Natural killer cell (primary cell): ENCODE data around the gene BIN1. TPM values are rescaled to one million over a fixed set of nuclear protein-coding genes. Genes with fewer than 3 reads are reported as not detected.

Source experiments
- ATAC-seq, 3 donors: fragments of 150-1000 bp in 2 of 3; fragments of 200-7000 bp in 1 of 3; cut with Tn5 transposase; 1 replicate in 1 of 3; 2 replicates in 2 of 3; pipeline ENCODE4 v1.10.0; 2021; ENCODE audit warnings: mild to moderate bottlenecking in 2 of 3, moderate library complexity in 2 of 3
- DNase-seq, 2 donors: peaks; one replicate each; pipeline versions ENCODE4 v3.0.0 to v3.0.0-alpha.2; 2013 to 2021; ENCODE audit warnings: mixed read lengths in 1 of 2
- H3K27ac ChIP-seq: one replicate; pipeline ENCODE4 v1.5.1; 2013; ENCODE audit warnings: mild to moderate bottlenecking, low read length
- H3K27me3 ChIP-seq: one replicate; pipeline ENCODE4 v1.6.1; 2013; ENCODE audit warnings: low read length; ENCODE audit not compliant: control insufficient read depth, insufficient read depth
- H3K36me3 ChIP-seq: one replicate; pipeline ENCODE4 v1.6.1; 2013; ENCODE audit warnings: low read length; ENCODE audit not compliant: control insufficient read depth, insufficient read depth
- H3K4me1 ChIP-seq: one replicate; pipeline ENCODE4 v1.6.1; 2013; ENCODE audit warnings: low read length; ENCODE audit not compliant: control insufficient read depth, insufficient read depth
- H3K4me3 ChIP-seq: one replicate; pipeline ENCODE4 v1.5.1; 2013; ENCODE audit warnings: low read length
- H3K9me3 ChIP-seq: one replicate; pipeline ENCODE4 v1.6.1; 2013; ENCODE audit warnings: low read length; ENCODE audit not compliant: control insufficient read depth, insufficient read depth
- H3K27ac Mint-ChIP-seq, 2 donors: one replicate each; pipeline ENCODE4 v1.8.0; 2022; ENCODE audit warnings: mild to moderate bottlenecking in 2 of 2, mixed read lengths in 2 of 2, moderate library complexity in 1 of 2
- H3K27me3 Mint-ChIP-seq, 2 donors: one replicate each; pipeline ENCODE4 v1.8.0; 2022; ENCODE audit warnings: low read depth in 2 of 2, mixed read lengths in 2 of 2
- H3K36me3 Mint-ChIP-seq: one replicate; pipeline ENCODE4 v1.8.0; 2022; ENCODE audit warnings: mixed read lengths
- H3K4me1 Mint-ChIP-seq, 2 donors: one replicate each; pipeline ENCODE4 v1.8.0; 2022; ENCODE audit warnings: mixed read lengths in 2 of 2
- H3K4me3 Mint-ChIP-seq: one replicate; pipeline ENCODE4 v1.8.0; 2022; ENCODE audit warnings: mild to moderate bottlenecking, moderate library complexity, mixed read lengths
- H3K9me3 Mint-ChIP-seq, 2 donors: one replicate each; pipeline ENCODE4 v1.8.0; 2022; ENCODE audit warnings: mixed read lengths in 2 of 2
- WGBS: methylation state at CpG from one replicate; pipeline ENCODE4 v1.1.7; 2013; ENCODE audit warnings: missing lambda C conversion rate; ENCODE audit not compliant: insufficient coverage; 5-methylcytosine and 5-hydroxymethylcytosine counted together
- intact Hi-C: fragments of 100-400 bp; cut with micrococcal nuclease; formaldehyde crosslinking; loops from one replicate; pipeline ENCODE4 v1.14.2; 2022
- total RNA-seq, 4 donors: library from RNA; stranded (reverse); fragments of 120-200 nt in 1 of 4; gene quantifications; one replicate each; pipeline versions ENCODE4 v1.2.3 to v1.2.4, GENCODE V29; 2013 to 2022
- TF ChIP-seq, protein P1 (sequence below): fragments of 200-600 bp; IDR thresholded peaks from one replicate; pipeline ENCODE4 v1.8.0; 2022; ENCODE audit warnings: antibody characterized with exemption

BIN1 gene
- total RNA-seq, 3 donors from 2014 or later (not counting 1 experiment from before 2014, with no cell fraction given) = 73.5 to 131 (median 107) TPM

DNA sequence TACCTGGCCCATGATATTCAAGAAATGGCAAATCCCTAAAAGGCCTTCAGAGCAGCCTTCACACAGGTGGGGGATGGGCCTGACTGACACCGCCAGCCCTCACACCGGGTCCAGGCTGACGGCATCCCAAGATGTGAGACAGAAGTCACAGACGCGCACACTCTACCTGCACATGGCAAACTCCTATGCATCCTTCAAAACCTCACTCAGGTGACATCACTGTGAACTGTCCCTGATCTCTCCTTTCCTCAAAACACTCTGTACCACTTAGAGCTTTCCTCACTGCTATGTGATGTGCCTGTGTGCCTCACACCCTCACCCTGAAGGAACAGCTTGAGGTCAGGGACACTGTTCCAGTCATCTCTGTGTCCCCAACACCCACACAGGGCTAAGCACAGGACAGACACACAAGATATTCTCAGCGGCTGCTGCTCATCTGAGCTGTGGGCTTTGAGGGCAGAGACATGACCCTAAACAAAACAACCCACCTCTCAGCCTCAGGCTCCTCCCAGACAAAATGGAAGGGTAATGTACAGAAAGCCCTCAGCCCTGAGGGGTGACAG, 27.5 kb downstream of the BIN1 start:
- Mint-ChIP-seq H3K4me3 (peak overlapping the region; percentile 89), H3K9me3 (no peaks in the 10 kb centered on the region), H3K36me3 (no peaks in the 10 kb centered on the region), H3K4me1 (peaks cover 66 to 97% of the 10 kb centered on the region in 2 donors), H3K27me3 (no peaks in the 10 kb centered on the region), H3K27ac (peak overlapping the region; percentile 93 to 97)
- peak overlapping the region; percentile 99 for H3K27ac ChIP-seq
- H3K4me1 ChIP-seq = peaks cover 96% of the 10 kb centered on the region
- no peaks in the 10 kb centered on the region for H3K27me3 ChIP-seq
- intact Hi-C loops = no loop called here
- DNase-seq = peak in 1 of 2 donors; percentile 24
- 79% methylated on average over 6 of the region's 6 CpGs for WGBS
- no peak overlapping the region for H3K4me3 ChIP-seq
- no peak for ATAC-seq
- peaks cover 13% of the 10 kb centered on the region for H3K36me3 ChIP-seq
- no peaks in the 10 kb centered on the region for H3K9me3 ChIP-seq
- TF ChIP-seq, protein P1, sequence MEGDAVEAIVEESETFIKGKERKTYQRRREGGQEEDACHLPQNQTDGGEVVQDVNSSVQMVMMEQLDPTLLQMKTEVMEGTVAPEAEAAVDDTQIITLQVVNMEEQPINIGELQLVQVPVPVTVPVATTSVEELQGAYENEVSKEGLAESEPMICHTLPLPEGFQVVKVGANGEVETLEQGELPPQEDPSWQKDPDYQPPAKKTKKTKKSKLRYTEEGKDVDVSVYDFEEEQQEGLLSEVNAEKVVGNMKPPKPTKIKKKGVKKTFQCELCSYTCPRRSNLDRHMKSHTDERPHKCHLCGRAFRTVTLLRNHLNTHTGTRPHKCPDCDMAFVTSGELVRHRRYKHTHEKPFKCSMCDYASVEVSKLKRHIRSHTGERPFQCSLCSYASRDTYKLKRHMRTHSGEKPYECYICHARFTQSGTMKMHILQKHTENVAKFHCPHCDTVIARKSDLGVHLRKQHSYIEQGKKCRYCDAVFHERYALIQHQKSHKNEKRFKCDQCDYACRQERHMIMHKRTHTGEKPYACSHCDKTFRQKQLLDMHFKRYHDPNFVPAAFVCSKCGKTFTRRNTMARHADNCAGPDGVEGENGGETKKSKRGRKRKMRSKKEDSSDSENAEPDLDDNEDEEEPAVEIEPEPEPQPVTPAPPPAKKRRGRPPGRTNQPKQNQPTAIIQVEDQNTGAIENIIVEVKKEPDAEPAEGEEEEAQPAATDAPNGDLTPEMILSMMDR = no peak

DNA sequence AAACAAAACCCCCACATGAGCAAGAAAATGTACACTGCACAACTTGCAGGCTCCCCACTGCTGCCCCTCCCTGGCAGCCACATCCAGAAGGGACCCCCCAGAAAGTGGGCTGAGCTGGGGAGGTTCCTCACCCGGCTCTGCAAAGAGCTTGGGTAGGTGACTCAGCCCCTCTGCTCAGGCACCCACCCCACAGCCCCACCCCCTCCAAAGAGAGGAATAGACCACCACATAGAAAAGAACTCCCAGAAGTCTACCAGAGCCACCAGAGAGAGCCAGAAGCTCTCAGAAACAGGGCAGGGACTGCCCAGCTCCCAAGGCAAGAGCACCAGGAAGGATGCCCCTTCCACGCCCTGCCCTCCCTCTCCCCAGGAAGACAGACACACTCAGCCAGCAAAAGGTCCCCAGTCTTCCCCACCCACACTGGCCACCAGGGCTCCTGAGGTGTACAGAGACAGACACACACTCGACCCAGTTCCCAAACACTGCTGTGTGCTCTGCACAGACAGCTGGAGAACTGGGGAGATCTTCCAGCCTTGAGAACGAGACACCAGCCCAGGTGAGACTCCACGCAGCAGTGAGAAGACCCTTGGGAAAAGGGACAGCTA, 28.2 kb downstream of the BIN1 start:
- peak in 1 of 2 donors; percentile 19 for DNase-seq
- H3K36me3 ChIP-seq = peaks cover 18% of the 10 kb centered on the region
- no peak for ATAC-seq
- Mint-ChIP-seq H3K36me3 (no peaks in the 10 kb centered on the region), H3K9me3 (no peaks in the 10 kb centered on the region), H3K4me3 (peak overlapping the region; percentile 89), H3K4me1 (peaks cover 65 to 97% of the 10 kb centered on the region in 2 donors), H3K27ac (peak overlapping the region; percentile 93 to 97), H3K27me3 (no peaks in the 10 kb centered on the region)
- WGBS = 50% methylated on average over 5 of the region's 5 CpGs
- peak overlapping the region; percentile 99 for H3K27ac ChIP-seq
- no peaks in the 10 kb centered on the region for H3K9me3 ChIP-seq
- H3K4me3 ChIP-seq = no peak overlapping the region
- peaks cover 89% of the 10 kb centered on the region for H3K4me1 ChIP-seq
- TF ChIP-seq, protein P1 = no peak
- intact Hi-C loops = no loop called here
- H3K27me3 ChIP-seq = no peaks in the 10 kb centered on the region

DNA sequence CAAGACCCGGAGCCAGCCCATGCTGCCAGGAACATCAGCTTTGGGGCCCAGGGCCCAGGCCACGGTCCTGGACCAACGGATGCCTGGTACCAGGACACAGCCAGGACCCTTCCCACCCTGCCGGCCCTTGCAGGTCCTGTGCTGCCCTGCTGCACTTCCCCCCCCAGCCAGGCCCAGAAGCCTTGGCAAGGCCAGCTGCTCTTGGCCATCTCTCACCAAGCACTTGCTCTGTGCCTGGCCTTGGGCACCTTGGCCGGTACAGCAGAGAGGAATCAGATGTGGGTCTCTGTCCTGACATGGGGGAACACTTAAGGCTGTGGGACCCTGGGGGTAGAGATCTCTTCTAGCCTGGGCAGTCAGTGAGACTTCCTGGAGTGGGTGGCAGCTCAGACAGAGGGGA, 28.9 kb downstream of the BIN1 start:
- H3K4me3 ChIP-seq = no peak overlapping the region
- intact Hi-C loops = no loop called here
- TF ChIP-seq, protein P1 = no peak
- no peaks in the 10 kb centered on the region for H3K36me3 Mint-ChIP-seq
- peak overlapping the region; percentile 93 to 97 for H3K27ac Mint-ChIP-seq
- H3K36me3 ChIP-seq = peaks cover 22% of the 10 kb centered on the region
- no peaks in the 10 kb centered on the region for H3K27me3 ChIP-seq
- DNase-seq = no peak
- H3K9me3 Mint-ChIP-seq = no peaks in the 10 kb centered on the region
- 93% methylated on average over 5 of the region's 5 CpGs for WGBS
- no peaks in the 10 kb centered on the region for H3K27me3 Mint-ChIP-seq
- peaks cover 58 to 89% of the 10 kb centered on the region in 2 donors for H3K4me1 Mint-ChIP-seq
- H3K4me1 ChIP-seq = peaks cover 81% of the 10 kb centered on the region
- H3K4me3 Mint-ChIP-seq = peak overlapping the region; percentile 60
- peak overlapping the region; percentile 5 for H3K27ac ChIP-seq
- no peaks in the 10 kb centered on the region for H3K9me3 ChIP-seq
- no peak for ATAC-seq
